HUES6 (cell line): ENCODE data around the gene PDCD11.

ENCODE experiments used
- H3K27ac ChIP-seq: 2 replicates; pipeline ENCODE4 v1.7.0; 2013; ENCODE audit warnings: low read depth, mild to moderate bottlenecking, low read length, inconsistent platforms
- H3K27me3 ChIP-seq: 2 replicates; pipeline ENCODE4 v1.6.1; 2013; ENCODE audit warnings: low read length; ENCODE audit not compliant: control insufficient read depth, insufficient read depth
- H3K36me3 ChIP-seq: 2 replicates; pipeline ENCODE4 v1.6.1; 2013; ENCODE audit warnings: low read length; ENCODE audit not compliant: control insufficient read depth, insufficient read depth
- H3K4me1 ChIP-seq: 2 replicates; pipeline ENCODE4 v1.6.1; 2013; ENCODE audit warnings: low read length; ENCODE audit not compliant: control insufficient read depth, insufficient read depth
- H3K4me3 ChIP-seq: 2 replicates; pipeline ENCODE4 v1.5.1; 2013; ENCODE audit warnings: low read depth, low read length
- H3K9ac ChIP-seq: one replicate; pipeline ENCODE4 v1.6.1; 2013; ENCODE audit warnings: mild to moderate bottlenecking, low read length
- H3K9me3 ChIP-seq: 2 replicates; pipeline ENCODE4 v1.6.1; 2013; ENCODE audit warnings: low read depth, low read length; ENCODE audit not compliant: control insufficient read depth, insufficient read depth

Gene PDCD11

GRCh38 chr10:103463499-103463898 lies 67.1 kb downstream of the PDCD11 start:
- no peaks in the 10 kb centered on the region for H3K36me3 ChIP-seq
- no peaks in the 10 kb centered on the region for H3K9me3 ChIP-seq
- H3K27me3 ChIP-seq: no peaks in the 10 kb centered on the region
- no peak overlapping the region for H3K27ac ChIP-seq
- no peak overlapping the region for H3K4me3 ChIP-seq
- H3K9ac ChIP-seq: no peak overlapping the region
- peaks cover 6% of the 10 kb centered on the region; the same call in 1 of the 2 replicates for H3K4me1 ChIP-seq

- Histone ChIP-seq H3K9ac (no peak overlapping the region), H3K4me3 (no peak overlapping the region), H3K36me3 (no peaks in the 10 kb centered on the region), H3K9me3 (no peaks in the 10 kb centered on the region), H3K27ac (no peak overlapping the region), H3K4me1 (peaks cover 2% of the 10 kb centered on the region; the same call in 1 of the 2 replicates), H3K27me3 (no peaks in the 10 kb centered on the region)
These were observed 69.2 kb downstream of the PDCD11 start for GRCh38 chr10:103465411-103466179.

GRCh38 chr10:103466734-103467133 lies 70.3 kb downstream of the PDCD11 start:
- no peaks in the 10 kb centered on the region for H3K36me3 ChIP-seq
- peaks cover 13% of the 10 kb centered on the region for H3K4me1 ChIP-seq
- no peaks in the 10 kb centered on the region for H3K9me3 ChIP-seq
- no peak overlapping the region for H3K9ac ChIP-seq
- H3K27ac ChIP-seq: no peak overlapping the region
- H3K27me3 ChIP-seq: no peaks in the 10 kb centered on the region
- H3K4me3 ChIP-seq: no peak overlapping the region

- Histone ChIP-seq H3K4me3 (no peak overlapping the region), H3K27me3 (no peaks in the 10 kb centered on the region), H3K4me1 (peaks cover 17% of the 10 kb centered on the region), H3K27ac (no peak overlapping the region), H3K9ac (no peak overlapping the region), H3K9me3 (no peaks in the 10 kb centered on the region), H3K36me3 (no peaks in the 10 kb centered on the region)
These were observed 71.0 kb downstream of the PDCD11 start for GRCh38 chr10:103467406-103467805.

GRCh38 chr10:103469201-103469600 lies 72.8 kb downstream of the PDCD11 start:
- Histone ChIP-seq H3K9me3 (no peaks in the 10 kb centered on the region), H3K9ac (no peak overlapping the region), H3K4me3 (no peak overlapping the region), H3K4me1 (peaks cover 17% of the 10 kb centered on the region), H3K36me3 (no peaks in the 10 kb centered on the region), H3K27me3 (no peaks in the 10 kb centered on the region), H3K27ac (no peak overlapping the region)

- Histone ChIP-seq H3K9ac (no peak overlapping the region), H3K4me1 (peaks cover 18% of the 10 kb centered on the region), H3K4me3 (no peak overlapping the region)
These were observed 74.6 kb downstream of the PDCD11 start for GRCh38 chr10:103470761-103471653.

GRCh38 chr10:103472005-103472404 lies 75.6 kb downstream of the PDCD11 start:
- H3K4me1 ChIP-seq: peaks cover 28% of the 10 kb centered on the region
- H3K27me3 ChIP-seq: no peaks in the 10 kb centered on the region
- H3K9me3 ChIP-seq: no peaks in the 10 kb centered on the region
- H3K9ac ChIP-seq: no peak overlapping the region
- no peak overlapping the region; the same call in 1 of the 2 replicates for H3K27ac ChIP-seq
- no peak overlapping the region for H3K4me3 ChIP-seq
- H3K36me3 ChIP-seq: no peaks in the 10 kb centered on the region

More at GRCh38 chr10:103470761-103471653, 74.6 kb downstream of the PDCD11 start:
- Histone ChIP-seq H3K27ac (peak overlapping the region; percentile 70; the same call in 1 of the 2 replicates), H3K9me3 (no peaks in the 10 kb centered on the region), H3K27me3 (no peaks in the 10 kb centered on the region), H3K36me3 (no peaks in the 10 kb centered on the region)

GRCh38 chr10:103473261-103473671 lies 76.8 kb downstream of the PDCD11 start:
- Histone ChIP-seq H3K4me3 (no peak overlapping the region), H3K9me3 (no peaks in the 10 kb centered on the region), H3K27me3 (no peaks in the 10 kb centered on the region), H3K36me3 (no peaks in the 10 kb centered on the region), H3K9ac (no peak overlapping the region), H3K27ac (no peak overlapping the region), H3K4me1 (peaks cover 30% of the 10 kb centered on the region)

- Histone ChIP-seq H3K9me3 (no peaks in the 10 kb centered on the region), H3K27me3 (no peaks in the 10 kb centered on the region), H3K36me3 (no peaks in the 10 kb centered on the region), H3K27ac (no peak overlapping the region), H3K9ac (no peak overlapping the region), H3K4me3 (no peak overlapping the region), H3K4me1 (peaks cover 38% of the 10 kb centered on the region)
These were observed 77.7 kb downstream of the PDCD11 start for GRCh38 chr10:103474077-103474476.

- Histone ChIP-seq H3K9me3 (no peaks in the 10 kb centered on the region), H3K27ac (no peak overlapping the region), H3K4me1 (peaks cover 44% of the 10 kb centered on the region), H3K27me3 (no peaks in the 10 kb centered on the region), H3K9ac (no peak overlapping the region), H3K36me3 (no peaks in the 10 kb centered on the region), H3K4me3 (no peak overlapping the region)
These were observed 79.0 kb downstream of the PDCD11 start for GRCh38 chr10:103475437-103475836.
